ELF-1 (cell line): ENCODE data around the gene GRK3.
A peak's percentile ranks its signal among the peaks of the same experiment; 100 is the strongest.
"Not testable (repeated sequence)": the region's sequence is repeated elsewhere in the genome, so short reads cannot be mapped to it uniquely, and the experiment has no call there.

Experiments
- DNase-seq: peaks from one replicate; pipeline ENCODE4 v3.0.0-alpha.2; 2016; ENCODE audit warnings: low read depth, low spot score

Gene GRK3

DNA sequence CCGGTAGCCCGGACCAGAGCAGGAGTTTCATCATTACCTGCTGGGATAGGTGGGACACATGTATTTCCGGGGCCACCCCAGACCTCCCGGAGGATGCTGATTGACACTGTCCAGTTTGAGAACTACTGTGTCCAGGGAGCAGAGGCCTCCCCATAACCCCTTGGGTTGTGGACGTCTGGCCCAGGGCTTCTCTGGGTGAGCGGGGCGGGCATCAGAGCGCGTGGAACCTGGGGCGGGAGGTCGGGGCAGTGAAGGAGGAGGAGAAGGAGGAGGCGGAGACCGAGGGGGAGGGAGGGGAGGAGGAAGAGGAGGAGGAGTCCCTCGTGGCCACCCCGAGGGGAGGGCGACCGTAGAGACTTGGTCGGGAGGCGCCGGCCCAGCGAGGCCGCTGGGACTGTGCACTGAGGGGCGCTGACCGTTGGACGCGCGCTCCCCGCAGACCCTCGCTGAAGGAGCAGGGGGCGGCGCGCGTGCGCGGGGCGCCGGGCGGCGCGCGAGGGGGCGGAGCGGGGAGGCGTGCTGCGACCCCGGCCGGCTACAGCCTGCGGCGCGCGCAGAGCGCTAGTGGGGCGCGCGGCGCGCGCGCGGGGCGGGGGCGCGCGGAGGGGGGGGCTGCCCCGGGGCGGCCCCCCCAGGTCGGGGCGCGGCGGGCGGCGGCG, at the start of gene GRK3:
TSS of gene GRK3 (plus strand) at position 356 of the 659 bp plus-strand sequence. CDS start 366 bp downstream, outside the sequence.
- peak; percentile 71 for DNase-seq

DNA sequence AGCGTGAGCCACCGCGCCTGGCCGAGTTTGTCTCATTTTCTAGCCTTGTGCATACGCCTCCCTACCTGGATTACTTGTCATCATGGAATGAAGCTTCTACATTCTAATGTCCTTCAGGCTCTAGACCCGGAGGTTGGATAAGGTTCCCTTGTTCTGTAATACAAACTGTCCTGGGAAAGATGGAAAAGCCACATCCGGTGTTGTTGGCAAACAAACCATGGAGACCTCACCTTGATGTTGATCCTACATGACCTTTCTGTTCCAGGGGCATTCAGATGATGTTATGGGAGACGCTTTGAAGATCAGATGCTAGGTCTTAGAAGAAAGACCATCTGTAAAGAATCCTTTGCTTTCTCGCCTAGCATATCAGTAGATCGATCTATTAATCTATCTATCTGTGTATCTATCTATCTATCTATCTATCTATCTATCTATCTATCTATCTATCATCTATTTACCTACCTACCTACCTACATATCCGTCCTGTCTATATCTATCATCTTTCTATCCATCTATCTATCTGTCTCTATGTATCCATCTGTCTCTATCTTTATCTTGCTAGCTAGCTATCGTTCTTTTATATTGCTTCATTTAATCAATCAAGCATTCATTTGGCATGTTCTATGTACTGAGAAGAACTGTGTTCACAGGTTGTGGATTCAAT, 46.3 kb upstream of the GRK3 start:
- DNase-seq, result no peak

DNA sequence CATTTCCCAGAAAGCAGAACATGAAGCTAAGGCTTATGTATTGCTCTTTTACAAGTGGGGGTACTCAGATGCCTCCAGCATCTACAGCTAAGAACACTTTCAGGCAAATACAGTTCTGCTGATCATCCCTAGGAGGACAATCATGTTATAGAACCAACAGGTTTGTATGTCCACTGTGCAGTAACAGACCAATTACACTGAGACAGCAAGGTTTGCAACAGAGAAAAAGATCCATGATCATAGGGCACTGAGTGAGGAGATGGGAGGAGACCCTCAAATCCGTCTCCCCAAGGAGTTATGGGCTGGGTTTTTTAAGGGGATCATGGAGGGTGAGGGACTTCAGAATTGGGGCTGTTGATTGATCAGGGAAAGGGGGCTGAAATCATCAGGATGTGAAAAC, 39.1 kb upstream of the GRK3 start:
- no peak for DNase-seq

DNA sequence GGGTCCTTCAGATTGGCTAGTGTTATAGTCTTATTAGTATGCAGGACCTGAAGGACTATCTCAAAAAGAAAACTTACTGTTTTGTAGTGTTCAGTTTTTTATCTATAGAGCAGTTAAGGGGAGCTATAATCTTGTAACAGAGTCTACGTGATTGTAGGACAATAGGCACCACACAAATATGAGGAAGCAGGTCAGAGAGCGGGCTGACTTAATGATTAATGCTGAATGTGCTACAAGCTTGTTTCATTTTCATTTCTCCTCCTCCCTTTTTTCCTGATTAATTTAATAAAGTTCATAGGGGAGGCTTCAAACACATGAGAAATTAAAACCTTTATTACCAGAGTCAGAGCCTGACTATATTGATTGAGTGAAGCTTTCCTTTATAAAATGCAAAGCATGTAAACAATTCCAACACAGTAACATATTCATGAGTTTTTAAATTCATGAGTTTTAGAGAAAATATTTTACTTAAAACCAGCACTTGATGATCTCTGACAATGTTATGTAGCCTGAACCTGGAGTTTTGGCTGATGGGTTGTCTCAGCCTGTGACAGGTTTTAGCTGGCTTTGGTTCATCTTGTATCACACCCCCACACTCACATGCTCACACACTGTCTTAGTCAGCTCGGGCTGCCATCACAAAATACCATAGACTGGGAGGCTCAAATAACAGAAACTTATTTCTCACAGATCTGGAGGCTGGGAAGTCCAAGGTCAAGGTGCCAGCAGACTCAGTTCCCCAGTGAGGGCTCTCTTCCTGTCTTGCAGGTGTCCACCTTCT, 38.5 kb upstream of the GRK3 start:
- DNase-seq, result not testable (repeated sequence)

DNA sequence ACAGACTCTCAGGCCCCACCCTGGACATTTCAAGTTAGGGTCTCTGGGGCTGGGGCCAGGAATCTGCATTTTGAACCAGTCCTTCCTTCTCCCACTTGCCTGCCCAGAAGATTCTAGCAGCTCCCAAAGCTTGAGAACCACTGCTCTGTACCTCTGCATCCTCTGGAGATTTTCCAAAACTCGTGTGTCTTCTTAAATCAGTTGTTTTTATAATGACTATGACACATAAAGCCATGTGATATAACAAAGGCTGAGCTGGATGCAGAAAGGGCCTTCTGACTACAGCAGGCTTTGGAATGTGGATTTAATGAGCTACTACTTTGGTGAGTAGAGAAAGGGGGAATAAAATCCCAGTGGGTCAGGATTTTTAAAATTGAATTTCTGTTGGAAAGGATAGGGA, 37.5 kb upstream of the GRK3 start:
- DNase-seq, result not testable (repeated sequence)

DNA sequence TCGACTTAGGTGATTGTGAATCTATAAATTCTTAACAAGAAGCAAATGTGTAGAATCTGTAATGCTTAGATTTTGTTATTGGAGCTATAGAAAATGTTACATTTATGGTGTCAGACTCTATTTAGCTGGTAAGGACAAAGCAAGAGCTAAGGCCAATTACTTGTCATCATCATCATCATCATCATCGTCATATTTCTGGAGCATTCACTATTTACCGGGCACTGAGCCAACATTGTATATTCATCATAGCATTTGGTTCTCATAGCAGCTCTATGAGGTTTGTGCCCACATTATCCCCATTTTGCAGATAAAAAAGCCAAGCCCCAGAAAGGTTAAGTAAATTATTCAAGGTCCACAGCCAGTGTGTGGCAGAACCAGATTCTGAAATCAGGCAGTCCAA, 36.4 kb upstream of the GRK3 start:
- DNase-seq, result not testable (repeated sequence)

DNA sequence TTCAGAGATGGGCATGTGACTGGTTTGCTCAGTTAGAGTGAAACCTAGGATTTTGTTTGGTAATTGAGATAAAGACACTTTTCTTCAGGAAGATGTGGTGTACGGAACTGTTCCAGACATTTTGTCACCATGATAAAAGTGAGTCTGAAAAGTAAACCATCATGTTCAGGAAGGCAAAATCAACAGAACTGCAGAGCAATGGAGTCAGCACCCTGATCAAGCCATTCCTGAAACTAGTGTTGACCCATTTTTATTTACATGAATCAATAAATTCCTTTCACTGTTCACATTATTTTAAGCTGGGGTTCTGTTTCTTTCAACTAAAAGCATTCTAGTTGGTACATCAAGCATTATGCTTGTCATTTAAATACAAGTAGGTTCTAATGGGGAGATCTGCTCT, 35.4 kb upstream of the GRK3 start:
- DNase-seq, result not testable (repeated sequence)

DNA sequence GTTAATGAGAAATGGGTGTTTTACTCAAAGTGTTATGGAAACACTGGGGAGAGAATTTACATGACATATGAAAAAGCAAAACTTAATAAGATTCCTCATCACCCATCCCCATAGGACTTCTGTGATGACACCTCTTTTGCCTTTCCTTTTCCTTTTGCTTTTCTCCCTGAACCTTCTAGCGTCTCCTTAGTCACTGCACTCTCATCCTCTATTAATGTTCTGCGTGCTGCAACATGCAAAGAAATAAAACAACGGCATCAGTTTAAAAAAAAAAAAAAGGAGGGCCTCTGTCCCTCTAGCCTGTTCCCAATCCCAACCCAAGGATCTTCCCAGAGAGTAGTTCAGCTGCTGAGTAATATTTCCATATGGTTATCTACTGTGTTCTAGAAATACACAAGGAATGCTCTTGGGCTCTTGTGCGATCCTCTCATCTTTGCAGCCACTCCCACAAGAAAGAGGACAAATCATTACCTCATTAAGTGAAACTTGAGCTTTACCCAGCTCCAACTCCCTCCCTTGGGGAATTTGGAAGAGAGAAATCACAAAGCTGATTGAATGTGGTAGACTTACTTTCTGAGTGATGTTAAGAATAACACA, 34.8 kb upstream of the GRK3 start:
- DNase-seq, result not testable (repeated sequence)

DNA sequence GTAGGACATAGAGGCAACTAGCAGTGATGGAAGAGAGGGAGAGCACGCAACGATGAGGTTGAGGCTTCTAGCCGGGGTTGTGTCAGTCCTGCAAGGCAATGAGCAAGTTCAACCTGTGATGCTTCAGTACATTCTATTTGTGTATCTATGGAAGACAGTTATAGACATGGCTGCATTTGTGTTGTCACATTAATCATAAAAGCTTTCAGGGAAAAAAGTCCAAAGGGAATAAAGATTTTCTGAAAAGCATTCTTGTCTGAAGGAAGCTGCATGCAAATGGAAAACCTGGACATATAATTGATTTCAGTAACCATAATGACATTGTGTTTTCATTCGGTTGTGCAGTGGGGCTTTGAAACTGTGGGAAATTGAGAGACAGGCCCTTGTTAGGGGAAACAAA, 32.8 kb upstream of the GRK3 start:
- DNase-seq, result not testable (repeated sequence)

DNA sequence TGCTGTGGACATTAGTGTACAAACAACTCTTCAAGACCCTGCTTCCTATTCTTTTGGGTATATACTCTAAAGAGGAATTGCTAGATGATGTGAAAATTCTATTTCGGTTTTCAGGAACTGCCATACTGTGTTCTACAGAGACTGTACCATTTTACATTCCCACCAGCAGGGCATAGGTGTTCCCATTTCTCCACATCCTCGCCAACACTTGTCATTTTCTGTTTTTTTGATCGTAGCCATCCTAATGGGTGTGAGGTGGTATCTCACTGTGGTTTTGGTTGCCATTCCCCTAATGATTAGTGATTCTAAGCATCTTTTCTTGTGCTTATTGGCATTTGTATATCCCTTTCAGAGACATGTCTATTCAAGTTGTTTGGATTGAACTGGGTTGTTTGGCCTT, 29.8 kb upstream of the GRK3 start:
- DNase-seq, result no peak

DNA sequence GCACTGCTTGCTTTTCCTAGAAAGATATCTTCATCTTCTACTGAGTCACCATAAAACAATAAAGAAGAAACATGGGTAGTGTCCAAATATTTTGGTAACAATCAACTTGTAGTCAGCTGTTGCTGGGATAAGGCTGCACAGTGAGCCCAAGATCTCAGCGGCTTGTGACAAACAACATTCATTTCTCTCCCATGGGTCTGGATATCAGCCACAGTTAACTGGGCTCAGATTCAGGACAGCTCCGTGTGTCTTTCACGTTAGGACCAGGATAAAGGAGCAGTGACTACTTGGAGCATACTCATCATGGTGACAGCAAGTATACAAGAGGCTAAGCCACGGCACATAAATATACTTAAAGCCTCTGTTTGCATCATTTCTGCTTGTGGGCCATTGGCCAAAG, 27.9 kb upstream of the GRK3 start:
- DNase-seq, result no peak

DNA sequence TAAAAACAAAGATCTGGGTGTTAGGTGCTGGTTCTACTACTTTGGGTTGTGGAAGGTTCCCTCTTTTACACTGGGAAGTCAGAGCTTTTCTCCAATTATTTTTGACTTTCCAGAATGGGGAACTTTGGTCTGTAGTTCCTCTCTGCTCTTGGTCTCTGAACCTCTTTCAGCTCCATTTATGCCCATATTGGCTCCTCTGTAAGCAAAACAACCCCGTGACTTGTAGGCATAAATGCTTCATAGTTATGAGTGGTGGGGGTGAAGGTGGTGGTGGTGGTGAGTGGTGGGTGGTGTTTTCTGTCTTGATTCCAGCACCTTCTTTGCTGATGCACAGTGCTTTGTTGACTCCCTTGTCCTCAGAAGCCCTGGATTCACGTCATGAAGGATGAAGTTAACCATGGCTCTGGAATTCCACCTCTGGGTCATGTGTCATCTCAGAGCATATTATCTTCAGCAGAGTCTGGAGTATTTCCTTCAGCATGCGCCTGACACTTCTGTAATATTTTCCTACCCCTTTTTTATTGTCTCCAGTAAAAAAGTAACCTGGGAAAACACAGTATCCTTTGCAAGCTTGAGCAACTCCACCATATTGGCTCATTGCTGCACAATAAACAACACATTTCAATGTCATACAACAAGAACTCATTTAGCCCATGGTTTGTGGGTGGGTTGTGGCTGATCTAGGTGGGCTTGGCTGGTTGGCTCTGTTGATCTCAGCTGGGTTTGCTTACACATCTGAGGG, 24.1 kb upstream of the GRK3 start:
- no peak for DNase-seq

DNA sequence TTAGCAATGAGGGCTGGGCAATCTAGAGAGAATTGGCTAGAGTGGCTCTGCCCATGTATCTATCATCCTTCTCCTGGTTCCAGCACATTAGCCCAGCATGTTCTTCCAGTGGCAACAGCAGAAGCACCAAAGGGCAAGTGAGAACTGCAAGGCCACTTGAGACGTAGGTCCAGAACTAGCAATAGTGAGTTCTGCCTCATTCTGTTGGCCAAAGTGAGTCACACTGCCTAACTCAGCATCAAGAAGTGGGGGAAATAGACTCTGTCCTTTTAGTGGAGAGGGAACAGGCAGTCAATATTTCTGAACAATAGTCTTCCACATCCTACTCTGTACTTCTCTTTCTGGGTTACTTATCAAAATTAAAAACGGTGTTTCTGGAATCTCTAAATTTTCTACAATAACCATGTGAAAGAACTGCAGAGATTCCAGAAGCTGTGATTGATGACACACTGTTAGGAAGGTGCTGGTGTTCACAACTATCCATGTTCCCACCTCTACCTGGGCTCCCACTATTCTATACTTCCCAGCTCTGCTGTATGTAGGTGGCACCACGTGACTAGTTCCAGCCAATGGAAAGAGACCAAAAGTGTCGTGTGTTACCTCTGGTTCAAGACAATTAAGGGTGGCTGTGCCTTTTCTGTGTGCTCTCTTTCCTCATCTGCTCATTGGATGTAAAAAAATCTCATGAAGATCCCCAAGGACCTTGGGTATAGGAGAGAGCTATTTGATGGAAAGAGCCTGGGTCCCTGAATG, 23.4 kb upstream of the GRK3 start:
- no peak for DNase-seq

DNA sequence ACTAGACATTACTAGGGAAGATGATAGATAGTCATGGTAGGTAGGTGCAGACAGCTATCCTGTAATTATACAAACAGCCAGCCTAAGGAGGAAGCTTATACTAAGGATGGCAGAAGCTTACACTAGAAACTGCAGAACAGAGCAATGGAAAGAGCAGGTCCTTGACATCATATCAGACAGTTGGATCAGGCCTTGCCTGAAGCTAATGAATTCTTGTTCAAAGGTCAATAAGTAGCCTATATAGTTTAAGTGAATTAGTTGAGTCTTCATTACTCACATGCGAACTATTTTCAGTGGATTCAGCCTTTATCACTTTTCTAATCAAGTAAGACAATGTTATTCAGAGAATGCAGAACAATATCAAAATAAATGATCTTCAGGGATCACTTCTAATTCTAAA, 22.3 kb upstream of the GRK3 start:
- DNase-seq, result no peak

DNA sequence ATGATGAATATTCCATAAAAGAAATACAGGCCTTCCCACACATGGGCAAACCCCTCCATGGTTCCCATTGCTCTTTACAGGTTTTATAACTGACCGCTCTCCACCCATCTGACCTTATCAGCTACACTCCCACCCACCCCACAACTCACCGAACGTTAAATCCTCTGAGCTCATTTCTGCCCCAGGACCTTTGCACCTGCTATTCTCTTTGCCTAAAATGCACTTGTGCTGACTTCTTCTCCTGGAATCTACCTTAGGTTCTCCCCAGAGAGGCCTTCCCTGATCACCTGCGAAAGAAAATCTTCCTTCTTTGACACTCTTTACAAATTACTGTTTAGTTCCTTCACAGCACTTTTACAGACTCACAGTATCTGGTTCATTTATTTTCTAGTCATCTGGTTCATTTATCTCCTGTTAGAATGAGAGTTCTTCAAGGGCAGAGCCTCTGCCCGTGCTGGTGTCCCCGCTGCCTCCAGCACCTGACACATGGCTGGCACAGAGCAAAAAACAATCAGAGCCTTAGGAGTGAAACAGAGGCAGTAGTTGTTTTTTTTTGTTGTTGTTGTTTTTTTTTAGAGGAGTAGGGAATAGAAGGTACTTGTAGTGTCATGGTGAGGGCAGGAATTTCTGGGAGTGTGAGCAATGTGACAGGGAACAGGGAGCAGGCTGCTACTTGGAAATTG, 21.6 kb upstream of the GRK3 start:
- DNase-seq, result no peak

DNA sequence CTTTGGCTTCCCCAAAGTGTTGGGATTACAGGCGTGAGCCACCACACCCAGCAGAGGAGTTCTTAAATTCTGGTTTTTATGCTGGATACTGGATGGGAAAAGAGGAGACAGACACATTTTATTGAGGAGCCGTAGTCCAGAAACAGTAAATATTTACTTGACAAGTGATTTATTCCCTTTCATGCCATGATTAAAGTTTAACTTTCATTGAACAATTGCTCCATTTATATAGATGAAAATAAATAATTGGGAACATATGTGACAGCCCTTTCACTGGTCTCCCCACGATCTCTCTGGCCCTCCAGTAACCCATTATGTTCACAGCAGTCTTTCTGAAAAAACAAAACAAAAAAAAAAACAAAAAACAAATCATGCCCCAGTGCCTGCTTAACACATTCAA, 19.3 kb upstream of the GRK3 start:
- no peak for DNase-seq

DNA sequence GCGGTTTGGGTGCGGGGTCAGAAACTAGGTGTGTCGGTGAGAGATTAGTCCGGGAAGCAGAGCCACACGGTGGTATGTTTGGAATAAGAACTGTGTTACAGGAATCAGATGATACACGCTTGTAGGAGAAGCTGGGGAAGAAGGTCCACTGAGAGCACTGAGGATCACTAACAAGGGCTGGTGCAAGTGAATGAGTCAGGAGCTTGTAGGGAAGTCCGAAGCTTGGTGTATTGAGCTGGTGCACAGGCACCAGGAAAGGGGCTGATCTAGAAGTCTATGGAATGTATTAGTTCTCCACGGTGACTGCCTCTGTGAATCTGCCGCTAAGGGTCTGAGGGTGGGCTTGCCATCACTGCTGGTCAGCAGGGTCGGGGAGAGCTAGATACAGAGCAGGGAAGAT, 18.8 kb upstream of the GRK3 start:
- no peak for DNase-seq

DNA sequence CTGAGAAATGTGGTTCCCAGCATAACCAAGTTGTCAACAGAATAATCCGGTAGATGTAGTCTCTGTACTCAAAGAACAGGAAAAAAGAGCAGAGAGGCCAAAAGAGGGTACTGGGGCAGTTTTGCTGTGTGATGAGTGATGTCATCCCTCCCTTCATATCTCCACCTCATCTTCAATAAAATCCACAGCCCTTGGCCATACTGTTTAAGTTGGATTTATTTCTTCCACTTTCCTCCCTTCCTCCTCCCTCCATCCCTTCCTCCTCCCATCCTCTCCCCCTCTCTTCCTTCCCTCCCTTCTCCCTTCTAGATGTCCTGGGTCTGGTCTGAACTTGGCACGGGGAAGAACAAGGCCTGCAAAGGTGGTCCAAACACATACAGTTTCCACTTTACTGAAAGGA, 18.2 kb upstream of the GRK3 start:
- no peak for DNase-seq

DNA sequence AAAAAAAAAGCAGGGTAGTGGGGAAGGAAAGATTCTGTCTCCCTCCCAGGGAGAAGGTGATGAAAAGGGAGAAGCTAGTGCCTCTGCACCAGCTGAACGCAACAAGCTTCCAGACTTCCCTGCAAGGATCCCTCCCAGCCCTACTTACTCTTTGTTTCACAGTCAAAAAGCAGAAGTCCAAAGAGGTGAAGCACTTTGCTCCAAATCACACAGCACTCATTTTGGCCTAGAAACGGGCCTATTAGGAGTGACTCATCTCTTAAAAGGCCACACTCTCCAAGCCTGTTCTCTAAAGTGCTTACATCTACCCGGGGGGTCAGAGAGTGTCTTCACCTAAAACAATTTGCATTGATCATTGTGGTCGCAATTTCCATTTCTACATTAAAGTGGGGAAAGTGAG, 17.7 kb upstream of the GRK3 start:
- peak; percentile 12 for DNase-seq

DNA sequence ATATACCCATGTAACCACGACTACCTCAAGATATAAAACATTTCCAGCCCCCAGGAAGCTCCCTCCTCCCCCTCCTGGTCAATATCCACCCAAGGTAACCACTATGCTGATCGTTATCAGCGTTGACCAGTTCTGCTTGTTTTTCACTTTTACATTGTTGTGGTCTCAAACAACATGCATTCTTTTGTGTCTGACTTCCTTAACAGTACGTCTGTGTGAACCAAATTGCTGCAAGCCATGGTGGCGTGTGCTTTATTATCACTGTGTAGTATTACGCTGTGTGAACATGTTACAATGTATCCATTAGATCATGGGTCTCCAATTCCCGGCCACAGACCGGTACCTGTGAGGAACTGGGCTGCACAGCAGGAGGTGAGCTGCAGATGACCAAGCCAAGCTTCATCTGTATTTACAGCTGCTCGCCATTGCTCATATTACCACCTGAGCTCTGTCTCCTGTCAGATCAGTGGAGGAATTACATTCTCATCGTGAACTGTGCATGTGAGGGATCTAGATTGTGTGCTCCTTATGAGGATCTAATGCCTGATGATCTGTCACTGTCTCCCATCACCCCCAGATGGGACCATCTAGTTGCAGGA, 15.5 kb upstream of the GRK3 start:
- peak; percentile 26 for DNase-seq
